ENCODE measurements around the gene VDAC2.

- TF ChIP-seq EP300 (IDR thresholded peaks at IDR 0.05): no peak
- TF ChIP-seq, protein P1, sequence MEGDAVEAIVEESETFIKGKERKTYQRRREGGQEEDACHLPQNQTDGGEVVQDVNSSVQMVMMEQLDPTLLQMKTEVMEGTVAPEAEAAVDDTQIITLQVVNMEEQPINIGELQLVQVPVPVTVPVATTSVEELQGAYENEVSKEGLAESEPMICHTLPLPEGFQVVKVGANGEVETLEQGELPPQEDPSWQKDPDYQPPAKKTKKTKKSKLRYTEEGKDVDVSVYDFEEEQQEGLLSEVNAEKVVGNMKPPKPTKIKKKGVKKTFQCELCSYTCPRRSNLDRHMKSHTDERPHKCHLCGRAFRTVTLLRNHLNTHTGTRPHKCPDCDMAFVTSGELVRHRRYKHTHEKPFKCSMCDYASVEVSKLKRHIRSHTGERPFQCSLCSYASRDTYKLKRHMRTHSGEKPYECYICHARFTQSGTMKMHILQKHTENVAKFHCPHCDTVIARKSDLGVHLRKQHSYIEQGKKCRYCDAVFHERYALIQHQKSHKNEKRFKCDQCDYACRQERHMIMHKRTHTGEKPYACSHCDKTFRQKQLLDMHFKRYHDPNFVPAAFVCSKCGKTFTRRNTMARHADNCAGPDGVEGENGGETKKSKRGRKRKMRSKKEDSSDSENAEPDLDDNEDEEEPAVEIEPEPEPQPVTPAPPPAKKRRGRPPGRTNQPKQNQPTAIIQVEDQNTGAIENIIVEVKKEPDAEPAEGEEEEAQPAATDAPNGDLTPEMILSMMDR (IDR thresholded peaks at IDR 0.05): no peak
Observed at GRCh38 chr10:75234683-75235374, 24.2 kb downstream of the VDAC2 start.
